NCI-H748 (cell line): Measurements from ENCODE around the gene LARGE1.
A peak's percentile ranks its signal among the peaks of the same experiment; 100 is the strongest.

Source experiments
- DNase-seq: peaks from one replicate; lab custom pipeline; 2025; ENCODE audit not compliant: unreplicated experiment; lab: John Stamatoyannopoulos, UW

The LARGE1 gene

DNA sequence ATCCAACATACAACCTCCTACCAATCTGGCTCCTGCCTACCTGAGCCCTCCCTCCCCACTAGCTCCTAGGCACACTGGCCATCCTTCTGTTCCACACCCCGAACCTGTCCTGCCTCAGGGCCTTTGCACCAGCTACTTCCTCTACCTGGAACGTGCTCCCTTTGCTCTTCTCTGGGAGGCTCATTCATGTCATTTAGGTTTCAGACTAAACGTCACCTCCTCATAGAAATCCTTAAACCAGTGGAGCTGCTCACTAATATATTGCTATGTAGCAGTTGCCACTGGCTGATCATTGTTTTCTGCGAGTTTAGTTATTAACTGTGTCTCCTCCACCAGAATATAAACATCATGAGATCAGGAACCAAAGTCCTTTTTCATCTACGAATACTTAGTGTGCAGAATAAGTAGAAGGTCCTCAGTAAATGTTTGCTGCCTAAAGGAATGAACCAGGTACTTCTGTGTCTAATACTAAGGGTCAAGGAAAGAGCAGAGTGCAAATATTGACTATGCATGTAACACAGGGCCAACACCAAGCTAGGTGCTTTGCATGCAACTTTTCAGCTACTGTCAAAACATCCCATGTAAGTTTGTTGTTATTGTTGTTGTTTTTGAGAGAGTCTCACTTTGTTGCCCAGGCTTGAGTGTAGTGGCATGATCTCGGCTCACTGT, 584.5 kb downstream of the LARGE1 start:
- no peak for DNase-seq

DNA sequence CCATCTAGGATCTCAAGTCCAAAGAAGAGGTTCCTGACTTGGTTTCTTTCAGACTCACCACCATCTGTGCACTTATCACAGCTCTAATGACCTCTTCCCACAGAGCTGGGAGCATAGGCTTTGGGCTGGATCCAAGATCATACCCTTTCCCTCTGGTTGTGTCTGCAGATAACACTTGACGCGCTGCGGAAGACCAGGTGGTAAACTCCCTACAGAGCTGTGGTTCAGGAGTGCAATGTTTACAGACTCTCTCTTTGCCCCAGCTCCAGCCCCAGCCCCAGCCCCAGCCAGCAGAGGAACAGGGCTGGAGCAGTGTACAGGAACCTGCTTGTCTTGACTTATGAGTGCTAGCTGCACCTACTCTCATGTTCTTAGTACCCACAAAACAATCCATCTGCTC, 587.7 kb downstream of the LARGE1 start:
- DNase-seq: no peak

DNA sequence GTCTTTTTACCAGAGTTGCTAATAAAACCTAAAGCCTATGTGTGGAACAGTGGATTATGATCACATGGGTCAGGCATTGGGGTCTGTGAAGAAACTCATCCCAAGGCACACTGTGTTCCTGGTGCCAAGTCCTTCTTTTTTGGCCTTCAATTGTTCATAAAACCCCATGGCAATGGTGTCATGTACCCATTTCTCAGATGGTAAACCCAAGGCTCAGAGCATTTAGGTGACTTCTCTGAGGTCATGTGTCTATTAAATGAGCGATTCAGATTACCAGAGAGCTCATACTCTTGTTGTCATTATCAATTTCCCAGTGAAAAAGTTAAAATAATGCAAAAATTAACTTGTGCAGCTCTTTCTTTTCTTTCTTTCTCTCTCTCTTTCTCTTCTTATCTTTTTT, 589.3 kb downstream of the LARGE1 start:
- no peak for DNase-seq

DNA sequence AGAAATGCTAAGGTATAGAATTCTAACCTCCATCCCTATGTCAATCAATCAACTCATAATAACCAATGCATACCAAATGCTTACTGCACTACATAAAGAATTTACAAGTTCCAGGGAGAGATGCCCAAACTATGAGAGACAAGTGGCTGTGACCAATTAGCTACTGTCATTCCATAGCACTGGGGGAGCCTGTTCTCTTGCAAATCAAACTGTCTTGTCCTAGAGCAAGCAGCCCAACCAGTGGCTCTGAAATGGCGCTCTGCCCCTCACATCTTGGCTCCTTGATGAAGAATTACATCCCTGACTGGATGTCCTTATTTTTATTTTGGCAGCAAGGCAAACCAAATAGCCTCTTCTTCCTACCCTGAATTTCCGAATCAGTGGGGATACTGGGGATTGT, 589.7 kb downstream of the LARGE1 start:
- no peak for DNase-seq

DNA sequence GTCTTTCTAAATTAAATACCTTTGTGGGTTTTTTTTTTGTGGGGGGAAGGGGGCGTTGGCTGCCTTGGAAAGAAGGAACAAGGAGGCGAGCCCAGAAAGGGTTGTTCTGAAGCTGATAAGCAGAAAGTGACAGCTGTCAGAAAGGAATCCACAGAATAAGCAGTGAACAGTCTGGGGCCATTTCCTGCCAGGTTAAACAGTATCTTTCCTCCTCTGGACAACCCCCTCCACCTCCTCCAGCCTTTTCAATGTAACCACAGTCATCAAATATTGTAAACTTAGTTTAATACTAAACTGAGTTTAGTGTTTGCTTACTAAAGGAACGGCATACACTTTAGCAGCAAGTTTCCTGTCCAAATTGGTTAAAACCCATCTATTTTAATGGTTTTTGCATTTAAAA, 590.9 kb downstream of the LARGE1 start:
- no peak for DNase-seq

DNA sequence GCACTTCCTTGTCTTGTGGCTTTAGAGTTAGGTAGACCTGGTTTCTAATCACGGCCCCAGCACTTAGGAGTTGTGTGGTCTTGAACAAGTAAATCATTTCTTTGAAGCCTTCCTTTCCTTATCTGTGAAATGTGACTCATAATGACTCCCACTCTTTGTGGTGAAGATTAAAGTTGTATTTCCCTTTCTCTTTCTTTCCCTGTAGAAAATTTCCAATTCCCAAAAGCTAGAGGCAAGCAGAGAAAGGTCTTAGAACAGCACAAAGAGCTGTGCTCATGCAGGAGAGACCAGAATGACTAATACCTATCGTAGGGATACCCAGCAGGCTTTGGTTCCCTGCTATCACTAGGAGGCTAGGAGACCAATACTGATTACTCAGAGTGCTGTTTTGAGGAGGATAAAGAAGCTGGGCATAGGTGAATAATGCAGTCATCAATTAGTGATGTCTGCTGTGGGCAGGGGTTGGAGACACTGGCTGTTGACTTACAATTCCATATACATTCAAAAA, 591.4 kb downstream of the LARGE1 start:
- no peak for DNase-seq

DNA sequence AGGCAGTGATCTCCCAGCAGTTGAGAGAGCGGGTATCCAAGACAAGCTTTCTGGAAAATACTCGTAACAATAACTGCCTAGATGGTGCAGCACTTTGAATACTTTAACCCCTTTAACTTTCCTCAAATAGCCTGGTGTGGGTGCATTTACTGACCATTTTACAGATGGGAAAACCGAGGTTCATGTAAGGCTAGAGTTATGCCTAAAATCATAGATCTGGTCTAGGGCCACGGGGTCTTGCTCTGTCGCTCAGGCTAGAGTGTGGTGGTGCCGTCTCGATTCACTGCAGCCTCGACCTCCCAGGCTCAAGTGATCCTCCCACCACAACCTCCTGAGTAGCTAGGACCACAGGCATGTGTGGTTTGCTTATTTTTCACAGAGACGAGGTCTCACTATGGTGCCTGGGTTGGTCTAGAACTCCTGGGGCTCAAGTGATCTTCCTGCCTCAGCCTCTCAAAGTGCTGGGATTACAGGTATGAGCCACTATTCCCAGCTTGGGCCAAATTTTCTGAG, 592.9 kb downstream of the LARGE1 start:
- no peak for DNase-seq

DNA sequence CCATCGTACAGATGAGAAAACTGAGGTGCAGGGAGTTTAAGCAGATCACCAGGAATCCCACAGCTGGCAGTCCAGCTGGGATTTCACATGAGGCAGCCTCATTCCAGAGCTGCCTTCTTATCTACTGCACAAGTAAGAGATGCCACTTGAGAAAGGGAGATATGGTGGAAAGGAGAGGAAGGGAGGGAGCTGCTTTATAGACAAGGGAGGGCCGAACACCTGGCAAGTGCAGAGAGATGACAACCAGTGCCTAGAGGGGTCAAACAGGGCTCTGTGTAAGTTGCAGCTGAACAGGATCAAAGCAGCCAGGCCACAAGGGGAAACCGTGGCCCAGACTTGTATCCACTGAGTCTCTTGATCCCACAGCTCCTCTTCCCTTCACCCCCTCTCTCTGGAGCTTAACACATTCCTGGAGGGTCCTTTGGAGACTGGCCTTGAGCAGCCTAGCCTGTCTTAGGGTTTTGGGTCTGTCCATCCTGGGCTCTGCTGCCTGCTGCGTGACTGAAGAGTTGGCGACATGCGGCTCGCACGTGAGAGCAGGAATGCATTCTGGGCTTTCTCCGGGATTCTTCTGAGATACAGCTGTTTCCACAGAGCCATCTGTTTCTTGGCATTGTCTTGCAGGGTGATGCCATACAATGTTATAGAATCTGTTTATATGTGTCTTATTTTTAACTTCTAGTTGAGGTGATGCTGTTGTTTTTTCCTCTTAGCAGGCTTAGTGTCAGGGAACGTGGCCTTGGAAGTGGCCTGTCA, 593.6 kb downstream of the LARGE1 start:
- no peak for DNase-seq

DNA sequence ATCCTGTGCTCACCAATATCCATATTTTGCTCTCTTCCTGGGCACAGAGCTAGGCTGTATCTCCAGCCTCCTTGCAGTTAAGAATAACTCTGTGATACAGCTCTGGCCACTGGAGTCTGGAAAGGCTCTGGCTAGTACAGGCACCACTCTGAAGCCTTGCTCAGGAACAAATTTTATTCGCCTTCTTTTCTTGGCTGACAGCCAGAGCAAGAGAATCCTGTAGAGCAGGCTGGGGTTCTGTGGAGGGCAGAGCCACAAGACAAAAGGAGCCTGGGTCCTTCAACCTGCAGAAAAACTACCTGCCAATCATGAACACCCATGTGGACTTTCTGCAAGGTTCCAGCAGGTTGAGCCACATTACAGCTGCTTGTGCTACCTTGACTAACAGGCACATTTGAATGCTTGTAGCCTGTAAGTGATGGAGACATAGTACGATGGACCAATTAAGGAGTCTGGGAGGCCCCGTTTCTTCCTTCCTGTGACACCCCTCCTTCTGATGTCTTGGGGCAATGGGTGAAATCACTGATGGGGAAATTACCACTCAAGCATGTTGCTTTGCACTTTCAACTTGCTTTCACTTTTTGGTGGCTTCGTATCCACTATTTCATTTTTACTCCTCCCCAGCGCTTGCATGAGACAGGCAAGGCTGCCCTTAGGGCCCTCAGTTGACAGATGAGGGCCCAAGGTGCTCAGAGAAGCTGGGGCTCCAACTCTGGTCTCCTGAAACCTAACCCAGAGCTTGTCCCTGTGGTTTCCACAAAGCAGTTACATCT, 594.9 kb downstream of the LARGE1 start:
- no peak for DNase-seq

DNA sequence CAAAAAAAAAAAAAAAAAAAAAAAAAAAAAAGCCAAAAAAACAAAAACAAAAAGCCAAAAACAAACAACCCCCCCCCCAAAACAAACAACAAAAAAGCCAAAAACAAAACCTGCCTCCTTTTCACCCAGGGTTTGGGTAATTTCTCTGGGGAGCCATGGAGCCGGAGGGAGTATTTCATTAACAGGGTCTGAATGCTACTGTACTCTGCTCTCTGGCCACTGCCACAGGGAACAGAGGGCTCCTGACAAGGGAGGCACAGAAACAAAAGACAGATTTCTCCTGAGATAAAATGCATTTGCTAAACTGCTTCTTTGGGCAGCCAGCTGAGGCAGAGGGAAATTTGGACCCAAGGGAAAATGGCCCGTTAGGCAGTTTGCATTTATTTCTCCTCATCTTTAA, 596.0 kb downstream of the LARGE1 start:
- no peak for DNase-seq

DNA sequence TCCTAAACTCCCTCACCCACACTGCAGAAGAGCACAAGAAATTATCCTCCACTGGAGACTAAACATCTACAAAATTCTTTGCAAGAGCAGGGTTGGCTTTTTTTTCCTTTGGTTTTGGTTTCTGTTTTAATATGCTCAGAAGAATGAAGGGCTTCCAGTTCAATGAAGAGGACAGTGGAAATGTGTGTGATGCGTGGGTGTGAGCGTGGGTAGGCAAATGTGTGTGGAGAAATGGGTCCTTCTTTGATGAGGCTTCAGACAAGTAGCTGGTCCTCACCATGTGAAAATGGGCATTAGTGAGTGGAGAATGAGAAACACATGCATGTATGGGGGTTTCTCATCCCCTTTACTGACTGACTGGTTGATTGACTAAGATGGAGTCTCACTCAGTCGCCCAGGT, 598.8 kb downstream of the LARGE1 start:
- no peak for DNase-seq

DNA sequence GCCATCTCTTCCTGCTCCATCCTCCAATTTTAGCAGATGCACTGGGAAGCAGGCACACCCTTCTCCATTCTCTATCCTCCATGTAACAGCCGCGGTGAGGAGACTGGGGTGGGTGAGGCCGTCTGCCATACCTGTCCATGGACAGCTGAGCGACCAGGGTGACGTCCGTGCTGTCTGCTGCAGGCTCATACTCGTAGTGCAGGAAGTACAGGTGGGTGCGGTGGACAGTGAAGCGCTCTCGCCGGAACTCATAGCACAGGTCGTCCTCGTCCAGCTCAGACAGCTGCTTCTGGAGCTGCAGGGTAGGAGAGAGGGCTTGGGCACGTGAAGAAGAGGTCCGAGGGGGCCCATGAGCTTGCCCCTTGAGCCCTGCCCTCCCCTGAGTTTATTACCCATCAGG, 604.3 kb downstream of the LARGE1 start:
- no peak for DNase-seq

DNA sequence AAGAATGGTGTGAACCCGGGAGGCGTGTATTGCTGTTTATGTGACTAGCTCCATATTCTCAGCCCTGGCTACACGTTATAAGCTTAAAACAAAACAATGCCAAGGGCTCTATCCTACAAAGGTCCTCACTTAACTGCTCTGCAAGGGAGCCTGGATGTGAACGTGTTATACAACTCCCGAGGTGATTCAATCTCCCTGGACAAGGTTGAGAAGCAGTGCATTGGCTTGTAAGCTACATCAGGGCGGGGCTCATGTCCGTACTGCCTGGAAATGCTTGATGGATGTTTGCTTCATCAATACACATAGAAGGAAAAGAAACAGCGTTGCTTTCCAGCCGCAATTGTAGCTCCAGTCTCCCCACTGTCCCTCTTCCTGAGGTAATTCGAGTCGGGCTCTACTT, 605.2 kb downstream of the LARGE1 start:
- no peak for DNase-seq

DNA sequence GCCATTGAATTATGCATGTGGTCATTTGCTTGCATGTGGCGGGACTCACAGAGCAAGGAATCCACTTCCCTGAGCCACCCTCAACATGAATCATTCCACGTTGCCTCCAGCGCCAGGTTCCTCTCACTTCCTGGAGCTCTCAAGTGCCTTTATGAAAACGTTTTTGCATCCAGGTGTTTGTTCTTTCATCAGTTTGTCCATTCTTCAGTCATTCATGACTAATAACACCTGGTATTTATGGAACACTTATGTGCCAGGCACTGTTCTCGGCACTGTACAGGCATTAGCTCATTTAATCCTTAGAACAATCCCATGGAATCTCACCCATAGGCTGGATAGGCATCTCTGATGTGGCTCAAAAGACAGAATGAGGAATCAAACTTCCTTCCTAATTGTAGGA, 606.0 kb downstream of the LARGE1 start:
- no peak for DNase-seq

DNA sequence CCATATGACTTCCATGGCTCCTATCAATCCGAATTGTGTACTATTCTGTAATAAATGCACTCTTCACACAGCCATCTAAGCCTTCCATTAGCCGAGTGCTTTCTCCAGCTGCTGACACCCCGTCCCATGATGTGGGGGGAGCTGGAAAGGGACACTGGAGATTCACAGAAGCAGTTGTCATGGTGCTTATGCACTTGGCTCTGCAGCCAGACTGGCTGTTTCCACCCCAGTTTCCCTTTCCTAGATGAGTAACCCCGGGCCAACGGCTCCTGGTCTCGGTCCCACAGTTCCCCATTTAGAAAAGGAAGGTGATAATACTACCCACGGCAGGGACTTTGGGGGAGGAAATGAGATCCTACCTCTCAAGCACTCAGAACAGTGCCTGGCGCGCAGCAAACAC, 617.2 kb downstream of the LARGE1 start:
- no peak for DNase-seq

DNA sequence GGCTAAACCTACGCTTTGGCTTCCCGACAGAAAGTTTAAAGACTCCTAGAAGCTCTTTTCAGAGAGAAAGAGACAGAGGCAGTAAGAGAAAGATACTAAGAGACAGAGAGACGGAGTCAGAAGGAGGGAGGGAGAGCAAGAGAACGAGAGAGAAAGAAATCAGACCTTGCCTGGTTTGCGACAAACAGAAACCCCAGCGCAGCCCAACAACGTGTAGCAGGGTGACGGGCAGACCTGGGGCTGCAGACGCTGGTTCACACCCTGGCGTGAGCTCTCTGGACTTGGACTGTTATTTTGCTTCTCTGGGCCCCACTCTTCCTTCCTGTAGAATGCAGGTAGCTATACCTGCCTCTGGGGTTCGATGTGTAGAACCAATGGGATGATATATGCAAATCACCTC, 617.7 kb downstream of the LARGE1 start:
- DNase-seq: no peak

DNA sequence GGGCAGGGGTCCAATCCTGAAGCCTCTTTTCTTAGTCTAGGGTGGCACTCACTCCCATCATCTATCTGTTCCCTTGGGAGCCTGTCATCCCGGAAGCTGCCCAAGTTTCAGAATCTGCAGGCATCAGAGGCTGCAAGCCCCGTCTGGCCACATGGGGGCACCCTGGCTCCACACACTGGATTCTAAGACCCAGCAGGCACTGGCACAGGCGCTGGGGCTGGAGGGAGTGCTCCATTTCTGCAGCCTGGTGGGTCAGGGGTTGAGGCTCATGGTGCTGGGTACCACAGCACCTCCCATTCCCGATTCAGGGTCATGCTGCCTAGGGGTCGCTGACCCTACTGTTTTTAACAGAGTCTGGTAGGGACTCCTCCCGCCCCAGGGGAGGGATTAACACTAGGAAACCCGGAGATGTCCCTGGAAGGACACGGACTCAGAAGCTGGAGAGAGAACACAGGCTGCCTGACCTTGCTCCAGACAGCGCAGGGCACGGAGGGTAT, 618.2 kb downstream of the LARGE1 start:
- peak; percentile 36 for DNase-seq

DNA sequence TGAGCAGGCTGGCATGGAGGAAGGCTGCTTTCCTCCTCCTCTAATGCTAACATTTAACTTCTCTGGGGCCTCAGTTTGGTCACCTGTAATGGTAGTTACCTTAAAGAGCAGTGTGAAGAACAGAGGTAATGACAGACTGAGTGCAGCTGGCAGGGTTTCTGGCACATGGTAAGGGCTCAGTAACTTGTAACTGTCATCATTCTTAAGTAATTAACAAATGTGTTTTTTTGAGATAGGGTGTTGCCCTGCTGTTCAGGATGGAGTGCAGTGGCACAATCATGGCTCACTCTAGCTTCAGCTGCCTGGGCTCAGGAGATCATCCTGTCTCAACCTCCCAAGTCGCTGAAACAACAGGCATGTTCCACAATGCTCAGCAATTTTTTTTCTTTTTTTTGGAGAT, 620.1 kb downstream of the LARGE1 start:
- DNase-seq: no peak

DNA sequence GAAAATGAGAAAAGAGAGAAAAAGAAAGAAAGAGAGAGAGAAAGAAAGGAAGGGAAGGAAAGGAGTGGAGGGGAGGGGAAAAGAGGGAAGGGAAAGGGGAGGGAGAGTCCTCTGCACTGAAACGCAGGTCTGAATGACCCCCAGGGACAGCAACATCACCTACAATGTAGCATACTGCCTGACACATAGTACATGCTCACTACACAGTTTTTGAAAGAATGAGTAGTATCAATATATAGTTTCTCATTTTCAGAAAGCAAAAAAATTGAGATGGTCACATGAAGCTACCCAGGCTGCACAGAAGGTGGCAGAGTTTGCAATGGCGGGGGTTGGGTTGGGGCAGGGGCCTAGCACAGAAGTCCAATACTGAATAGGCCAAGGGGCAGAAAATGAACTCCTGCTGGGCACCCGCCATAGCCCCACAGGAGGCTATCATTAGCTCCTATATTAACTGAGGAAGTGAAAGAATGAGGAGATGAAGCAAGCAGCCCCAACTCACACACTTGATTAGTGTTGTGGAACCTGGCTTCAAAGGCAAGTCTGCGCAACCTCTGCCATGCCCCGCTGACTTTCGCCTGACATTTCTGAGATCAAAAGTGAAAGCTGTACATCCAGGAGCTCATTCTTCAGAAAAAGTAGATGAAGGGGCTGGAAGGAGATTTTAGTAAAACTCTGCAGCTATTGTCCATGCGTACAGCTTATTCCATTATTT, 620.9 kb downstream of the LARGE1 start:
- DNase-seq: no peak

DNA sequence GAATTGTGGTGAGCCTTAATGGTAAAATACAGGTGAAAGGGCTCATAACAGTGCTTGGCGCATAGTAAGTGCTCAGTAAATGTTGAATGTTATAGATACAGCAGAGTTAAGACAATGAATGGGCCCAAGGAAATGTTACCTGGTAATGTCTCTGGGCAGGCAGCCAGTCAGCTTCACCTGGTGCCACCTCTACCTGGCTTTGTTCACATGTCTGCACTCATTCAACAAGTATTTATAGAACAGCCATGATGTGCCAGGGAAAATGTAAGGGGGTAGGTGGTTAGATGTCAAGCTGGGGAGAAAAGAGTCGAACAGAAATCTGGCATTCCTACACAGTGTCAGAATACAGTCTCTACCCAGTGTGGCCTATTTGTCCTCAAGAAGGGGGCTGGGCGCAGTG, 623.3 kb downstream of the LARGE1 start:
- no peak for DNase-seq

DNA sequence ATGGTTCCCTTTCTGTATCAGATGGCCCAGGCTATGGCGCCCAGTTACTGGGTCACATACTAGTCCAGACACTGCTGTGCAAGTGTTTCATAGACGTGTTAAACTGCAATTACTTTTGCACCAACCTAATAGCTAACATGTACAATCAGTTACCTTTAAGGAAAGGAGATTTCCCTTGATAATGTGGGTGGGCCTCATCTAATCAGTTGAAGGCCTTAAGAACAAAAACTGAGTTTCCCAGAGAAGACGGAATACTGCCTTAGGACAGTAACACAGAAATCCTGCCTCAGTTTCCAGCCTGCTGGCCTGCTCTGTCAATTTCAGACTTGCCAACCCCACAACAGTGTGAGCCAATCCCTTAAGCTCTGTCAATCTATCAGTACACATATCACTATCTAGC, 632.2 kb downstream of the LARGE1 start:
- no peak for DNase-seq
